GM23338 (cell line): Measurements from ENCODE around the gene TMEM273. TPM values are rescaled to one million over a fixed set of nuclear protein-coding genes. Genes with fewer than 3 reads are reported as not detected.

ENCODE experiments used
- ATAC-seq: fragments of 200-7000 bp; cut with Tn5 transposase; 3 replicates; pipeline ENCODE4 v1.9.1; 2020
- DNase-seq: peaks from one replicate; pipeline ENCODE4 v3.0.0-alpha.2; 2015; ENCODE audit warnings: low spot score
- H2AFZ ChIP-seq: fragments of 200-600 bp; sonication (generic); 2 replicates; pipeline ENCODE4 v1.8.0; 2016; ENCODE audit warnings: antibody characterized with exemption, mild to moderate bottlenecking, moderate library complexity
- H3F3A ChIP-seq: fragments of 200-600 bp; sonication (generic); replicated peaks from 2 replicates; pipeline ENCODE4 v1.8.0; 2017; ENCODE audit warnings: antibody characterized with exemption, mixed run types, low read depth
- H3K27ac ChIP-seq: fragments of 200-600 bp; sonication (generic); 2 replicates; pipeline ENCODE4 v1.6.1; 2016; ENCODE audit warnings: low read depth
- H3K27me3 ChIP-seq: fragments of 200-600 bp; sonication (generic); 2 replicates; pipeline ENCODE4 v1.8.0; 2016; ENCODE audit warnings: mild to moderate bottlenecking, mixed run types, moderate library complexity; ENCODE audit not compliant: insufficient read depth
- H3K36me3 ChIP-seq: fragments of 200-600 bp; sonication (generic); 2 replicates; pipeline ENCODE4 v1.8.0; 2016; ENCODE audit warnings: mild to moderate bottlenecking; ENCODE audit not compliant: insufficient read depth
- H3K4me1 ChIP-seq: fragments of 200-600 bp; sonication (generic); 2 replicates; pipeline ENCODE4 v1.8.0; 2016; ENCODE audit warnings: mild to moderate bottlenecking, moderate library complexity; ENCODE audit not compliant: insufficient read depth
- H3K4me2 ChIP-seq: fragments of 200-600 bp; sonication (generic); 2 replicates; pipeline ENCODE4 v1.7.1; 2017; ENCODE audit warnings: mixed run types
- H3K4me3 ChIP-seq: fragments of 200-600 bp; sonication (generic); 2 replicates; pipeline ENCODE4 v1.6.1; 2016; ENCODE audit warnings: mixed run types
- H3K79me2 ChIP-seq: fragments of 200-600 bp; sonication (generic); replicated peaks from 2 replicates; pipeline ENCODE4 v1.8.0; 2017; ENCODE audit warnings: mild to moderate bottlenecking; ENCODE audit not compliant: insufficient read depth
- H3K9me2 ChIP-seq: fragments of 200-600 bp; sonication (generic); 2 replicates; pipeline ENCODE4 v1.8.0; 2017; ENCODE audit not compliant: insufficient read depth
- H4K20me1 ChIP-seq: fragments of 200-600 bp; sonication (generic); replicated peaks from 2 replicates; pipeline ENCODE4 v1.8.0; 2017; ENCODE audit warnings: mild to moderate bottlenecking; ENCODE audit not compliant: insufficient read depth
- H3K27ac Mint-ChIP-seq: 2 replicates; pipeline ENCODE4 v1.8.0; 2020; ENCODE audit warnings: inconsistent platforms, mild to moderate bottlenecking, moderate library complexity, mixed read lengths
- H3K27me3 Mint-ChIP-seq: 3 replicates; pipeline ENCODE4 v1.8.0; 2022; ENCODE audit warnings: low read depth, mild to moderate bottlenecking, moderate library complexity, mixed read lengths, inconsistent platforms; ENCODE audit not compliant: insufficient read depth, poor library complexity
- H3K36me3 Mint-ChIP-seq: 3 replicates; pipeline ENCODE4 v1.8.0; 2021; ENCODE audit warnings: low read depth, mild to moderate bottlenecking, inconsistent platforms, moderate library complexity, mixed read lengths
- H3K4me1 Mint-ChIP-seq: 3 replicates; pipeline ENCODE4 v1.8.0; 2020; ENCODE audit warnings: mild to moderate bottlenecking, inconsistent platforms, mixed read lengths
- H3K4me3 Mint-ChIP-seq: 3 replicates; pipeline ENCODE4 v1.8.0; 2021; ENCODE audit warnings: moderate library complexity, mild to moderate bottlenecking, inconsistent platforms, mixed read lengths
- H3K9me3 Mint-ChIP-seq: 3 replicates; pipeline ENCODE4 v1.8.0; 2020; ENCODE audit warnings: moderate library complexity, mild to moderate bottlenecking, inconsistent platforms, mixed read lengths
- CREB1 ChIP-seq: fragments of 250-450 bp; sonication (Bioruptor Pico); IDR thresholded peaks from 2 replicates; pipeline ENCODE4 v1.5.0; 2020; ENCODE audit warnings: low read depth, mild to moderate bottlenecking, moderate library complexity
- CTCF ChIP-seq, 2 experiments: fragments of 200-600 bp in 1 of 2; sonication (generic) in 1 of 2; conservative IDR thresholded peaks; 2 replicates each; pipeline versions ENCODE4 v1.5.1 to v1.6.1; 2016 to 2017; ENCODE audit warnings: antibody characterized with exemption in 2 of 2, low read depth in 2 of 2, mild to moderate bottlenecking in 2 of 2, moderate library complexity in 1 of 2
- ETS1 ChIP-seq: IDR thresholded peaks from 2 replicates; pipeline ENCODE4 v1.6.1; 2016; ENCODE audit warnings: antibody characterized with exemption
- EZH2 ChIP-seq: fragments of 200-600 bp; sonication (generic); IDR thresholded peaks from one replicate; pipeline ENCODE4 v1.8.0; 2017; ENCODE audit warnings: antibody characterized with exemption, mild to moderate bottlenecking, low read depth; ENCODE audit not compliant: unreplicated experiment
- EZH2phosphoT487 ChIP-seq: fragments of 200-600 bp; sonication (generic); IDR thresholded peaks from one replicate; pipeline ENCODE4 v1.8.1; 2018; ENCODE audit warnings: antibody characterized with exemption; ENCODE audit not compliant: unreplicated experiment
- JUNB ChIP-seq: IDR thresholded peaks from one replicate; pipeline ENCODE4 v1.6.1; 2016; ENCODE audit warnings: antibody characterized with exemption; ENCODE audit not compliant: unreplicated experiment
- NANOG ChIP-seq: IDR thresholded peaks from 2 replicates; pipeline ENCODE4 v1.6.1; 2016; ENCODE audit warnings: antibody characterized with exemption, borderline replicate concordance
- POLR2AphosphoS5 ChIP-seq: IDR thresholded peaks from 2 replicates; pipeline ENCODE4 v1.6.1; 2016; ENCODE audit warnings: antibody characterized with exemption, low read depth
- STAT1 ChIP-seq: IDR thresholded peaks from one replicate; pipeline ENCODE4 v1.6.1; 2016; ENCODE audit warnings: antibody characterized with exemption; ENCODE audit not compliant: unreplicated experiment
- ZNF114 ChIP-seq: fragments of 250-450 bp; sonication (Bioruptor Pico); IDR thresholded peaks from 2 replicates; pipeline ENCODE4 v1.5.0; 2020; ENCODE audit warnings: mild to moderate bottlenecking, moderate library complexity
- ZNF331 ChIP-seq: fragments of 250-450 bp; sonication (Bioruptor Pico); IDR thresholded peaks from 2 replicates; pipeline ENCODE4 v1.5.0; 2020; ENCODE audit warnings: low read depth, mild to moderate bottlenecking, moderate library complexity
- ZNF462 ChIP-seq: fragments of 250-450 bp; sonication (Bioruptor Pico); IDR thresholded peaks from 2 replicates; pipeline ENCODE4 v1.5.0; 2020; ENCODE audit warnings: mild to moderate bottlenecking, moderate library complexity
- polyA plus RNA-seq: library from polyadenylated mRNA; unstranded; fragments of >200 nt; fragmentation: Nextera tagmentation; extraction: Ambion mirVana; gene quantifications from 2 replicates; pipeline ENCODE4 v1.2.1, GENCODE V29; 2016
- total RNA-seq: library from RNA; depleted of rRNA; stranded (reverse); fragments of >200 nt; shearing (Covaris generic); gene quantifications from 2 replicates; pipeline ENCODE4 v1.2.3, GENCODE V29; 2014
- TF ChIP-seq, protein P1 (sequence below): IDR thresholded peaks from one replicate; pipeline ENCODE4 v1.6.1; 2018; ENCODE audit warnings: antibody characterized with exemption; ENCODE audit not compliant: unreplicated experiment

The TMEM273 gene
- total and polyA plus RNA-seq, 2 experiments from 2014 or later, result not detected

GRCh38 chr10:49202266-49202665 is 14.1 kb upstream of the TMEM273 start:
- no peak overlapping the region for H2AFZ ChIP-seq
- no peak overlapping the region for H3K27ac Mint-ChIP-seq
- H4K20me1 ChIP-seq, result no peaks in the 10 kb centered on the region
- no peaks in the 10 kb centered on the region for H3K9me2 ChIP-seq
- peaks cover 2% of the 10 kb centered on the region for H3K27me3 Mint-ChIP-seq
- no peaks in the 10 kb centered on the region for H3K36me3 ChIP-seq
- H3K9me3 Mint-ChIP-seq, result no peaks in the 10 kb centered on the region; the same call in 2 of the 3 replicates
- H3K79me2 ChIP-seq, result no peaks in the 10 kb centered on the region
- H3K4me2 ChIP-seq, result no peak overlapping the region
- no peaks in the 10 kb centered on the region for H3K27me3 ChIP-seq
- no peaks in the 10 kb centered on the region for H3F3A ChIP-seq
- ATAC-seq, result no peak
- H3K4me1 Mint-ChIP-seq, result no peaks in the 10 kb centered on the region
- H3K27ac ChIP-seq, result no peak overlapping the region
- H3K4me1 ChIP-seq, result no peaks in the 10 kb centered on the region
- H3K4me3 ChIP-seq, result no peak overlapping the region
- H3K36me3 Mint-ChIP-seq, result no peaks in the 10 kb centered on the region
- no peak for DNase-seq
- TF ChIP-seq NANOG, result no peak
- no peak for TF ChIP-seq CREB1 (CRISPR knock-in tag)
- no peak for TF ChIP-seq ZNF331 (CRISPR knock-in tag)
- TF ChIP-seq STAT1, result no peak
- TF ChIP-seq, protein P1, sequence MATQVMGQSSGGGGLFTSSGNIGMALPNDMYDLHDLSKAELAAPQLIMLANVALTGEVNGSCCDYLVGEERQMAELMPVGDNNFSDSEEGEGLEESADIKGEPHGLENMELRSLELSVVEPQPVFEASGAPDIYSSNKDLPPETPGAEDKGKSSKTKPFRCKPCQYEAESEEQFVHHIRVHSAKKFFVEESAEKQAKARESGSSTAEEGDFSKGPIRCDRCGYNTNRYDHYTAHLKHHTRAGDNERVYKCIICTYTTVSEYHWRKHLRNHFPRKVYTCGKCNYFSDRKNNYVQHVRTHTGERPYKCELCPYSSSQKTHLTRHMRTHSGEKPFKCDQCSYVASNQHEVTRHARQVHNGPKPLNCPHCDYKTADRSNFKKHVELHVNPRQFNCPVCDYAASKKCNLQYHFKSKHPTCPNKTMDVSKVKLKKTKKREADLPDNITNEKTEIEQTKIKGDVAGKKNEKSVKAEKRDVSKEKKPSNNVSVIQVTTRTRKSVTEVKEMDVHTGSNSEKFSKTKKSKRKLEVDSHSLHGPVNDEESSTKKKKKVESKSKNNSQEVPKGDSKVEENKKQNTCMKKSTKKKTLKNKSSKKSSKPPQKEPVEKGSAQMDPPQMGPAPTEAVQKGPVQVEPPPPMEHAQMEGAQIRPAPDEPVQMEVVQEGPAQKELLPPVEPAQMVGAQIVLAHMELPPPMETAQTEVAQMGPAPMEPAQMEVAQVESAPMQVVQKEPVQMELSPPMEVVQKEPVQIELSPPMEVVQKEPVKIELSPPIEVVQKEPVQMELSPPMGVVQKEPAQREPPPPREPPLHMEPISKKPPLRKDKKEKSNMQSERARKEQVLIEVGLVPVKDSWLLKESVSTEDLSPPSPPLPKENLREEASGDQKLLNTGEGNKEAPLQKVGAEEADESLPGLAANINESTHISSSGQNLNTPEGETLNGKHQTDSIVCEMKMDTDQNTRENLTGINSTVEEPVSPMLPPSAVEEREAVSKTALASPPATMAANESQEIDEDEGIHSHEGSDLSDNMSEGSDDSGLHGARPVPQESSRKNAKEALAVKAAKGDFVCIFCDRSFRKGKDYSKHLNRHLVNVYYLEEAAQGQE, result no peak
- no peak for TF ChIP-seq ZNF462 (CRISPR knock-in tag)
- TF ChIP-seq EZH2, result no peak
- TF ChIP-seq ZNF114 (CRISPR knock-in tag), result no peak
- TF ChIP-seq CTCF (conservative IDR thresholded peaks at IDR 0.05; ENCODE audit: low read depth in 2 of 2), result no peak
- no peak for TF ChIP-seq JUNB
- TF ChIP-seq POLR2AphosphoS5, result no peak
- TF ChIP-seq ETS1, result no peak
- TF ChIP-seq EZH2phosphoT487, result no peak
- H3K4me3 Mint-ChIP-seq, result no peak overlapping the region
